HG03280 (cell line): ENCODE data around the gene RGL1.
"Not testable (repeated sequence)": the region's sequence is repeated elsewhere in the genome, so short reads cannot be mapped to it uniquely, and the experiment has no call there.

Source experiments
- ATAC-seq: cut with Tn5 transposase; IDR thresholded peaks from one replicate; pipeline ENCODE4 v1.9.1; 2021; ENCODE audit warnings: mild to moderate bottlenecking, moderate library complexity; ENCODE audit not compliant: unreplicated experiment

The RGL1 gene

DNA sequence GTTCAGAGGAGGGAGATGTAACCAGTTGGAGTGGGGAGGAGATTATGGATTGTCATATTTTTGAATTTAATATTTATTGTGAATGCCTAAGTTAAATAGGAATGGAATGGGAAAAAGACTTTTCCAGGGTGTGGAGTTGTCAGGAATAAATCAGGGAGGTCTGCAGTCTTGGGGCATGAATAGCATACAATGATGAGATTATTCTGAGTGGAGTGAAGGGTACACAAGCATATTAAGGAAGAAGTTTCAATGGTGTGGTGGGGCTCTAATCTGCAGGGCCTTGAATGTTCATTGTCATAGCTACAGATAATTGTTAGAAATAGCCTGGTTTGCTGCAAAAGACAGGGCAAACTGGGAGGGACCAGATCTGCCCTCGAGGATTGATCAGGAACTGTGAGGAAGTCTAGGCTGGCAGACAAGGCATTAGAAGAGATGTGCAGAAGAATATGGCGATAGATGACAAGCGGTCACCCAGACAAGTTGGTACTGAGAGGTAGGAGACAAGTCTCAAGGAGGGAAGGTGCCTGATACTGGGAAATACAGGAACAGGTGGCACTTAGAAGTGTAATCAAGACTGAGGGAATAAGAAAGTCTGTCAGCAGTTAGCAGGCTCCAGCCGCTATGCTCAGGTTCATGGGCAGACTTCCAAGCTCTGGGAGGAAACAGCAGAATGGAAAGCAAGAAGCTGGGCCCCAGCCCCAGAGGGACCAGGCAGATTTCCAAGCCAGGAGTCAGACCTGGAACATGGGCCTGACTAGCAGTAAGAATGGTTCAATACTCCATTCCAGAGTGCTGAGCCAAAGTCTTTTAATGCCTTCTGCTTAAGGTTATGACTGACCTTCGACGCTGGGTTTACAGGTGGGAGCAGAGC is 20.9 kb upstream of the RGL1 start:
- ATAC-seq: no peak

DNA sequence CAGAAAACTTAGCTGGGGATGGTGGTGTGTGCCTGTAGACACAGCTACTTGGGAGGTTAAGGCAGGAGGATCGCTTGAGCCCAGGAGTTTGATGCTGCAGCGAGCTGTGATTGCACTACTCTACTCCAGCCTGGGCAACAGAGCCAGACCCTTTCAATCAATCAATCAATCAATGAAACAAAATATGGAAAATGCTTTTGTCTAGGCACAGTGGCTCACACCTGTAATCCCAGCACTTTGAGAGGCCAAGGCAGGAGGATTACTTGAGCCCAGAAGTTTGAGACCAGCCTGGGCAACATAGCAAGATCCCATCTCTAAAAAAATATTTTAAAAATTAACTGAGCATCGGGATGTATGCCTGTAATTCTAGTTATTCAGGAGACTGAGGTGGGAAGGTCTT is 19.0 kb upstream of the RGL1 start:
- ATAC-seq: not testable (repeated sequence)

DNA sequence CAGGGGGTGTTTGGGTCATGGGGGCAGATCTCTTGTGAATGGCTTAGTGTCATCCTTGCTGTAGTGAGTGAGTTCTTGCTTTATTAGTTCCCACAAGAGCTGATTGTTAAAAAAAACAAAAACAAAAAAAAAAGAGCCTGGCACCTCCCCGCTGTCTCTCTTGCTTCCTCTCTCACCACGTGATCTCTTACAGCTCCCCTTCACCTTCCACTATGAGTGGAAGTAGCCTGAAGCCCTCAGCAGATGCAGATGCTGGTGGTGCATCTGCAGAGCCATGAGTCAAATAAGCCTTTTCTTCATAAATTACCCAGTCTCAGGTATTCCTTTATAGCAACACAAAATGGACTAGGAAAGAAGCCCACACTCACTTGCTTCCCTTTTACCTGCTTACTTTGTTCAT is 17.2 kb upstream of the RGL1 start:
- no peak for ATAC-seq

DNA sequence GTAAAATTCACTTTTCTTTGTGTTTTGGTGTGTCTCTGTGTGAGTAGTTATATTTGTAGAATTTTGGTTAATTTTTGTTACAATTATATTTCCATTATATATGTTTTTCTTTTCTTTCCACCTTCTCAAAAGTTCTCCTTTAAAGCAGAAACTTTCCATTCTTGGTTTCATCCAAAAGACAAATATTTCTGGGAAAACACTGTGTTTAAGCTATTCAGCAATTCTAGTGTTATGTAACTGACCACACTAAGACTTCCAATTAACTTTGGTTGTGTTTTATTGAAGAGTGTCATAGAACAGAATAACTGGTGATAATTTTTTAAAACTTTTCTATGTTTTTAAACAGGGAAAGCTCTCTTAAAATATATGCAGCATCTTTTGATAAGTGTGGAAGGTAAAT is 13.6 kb upstream of the RGL1 start:
- ATAC-seq: no peak

DNA sequence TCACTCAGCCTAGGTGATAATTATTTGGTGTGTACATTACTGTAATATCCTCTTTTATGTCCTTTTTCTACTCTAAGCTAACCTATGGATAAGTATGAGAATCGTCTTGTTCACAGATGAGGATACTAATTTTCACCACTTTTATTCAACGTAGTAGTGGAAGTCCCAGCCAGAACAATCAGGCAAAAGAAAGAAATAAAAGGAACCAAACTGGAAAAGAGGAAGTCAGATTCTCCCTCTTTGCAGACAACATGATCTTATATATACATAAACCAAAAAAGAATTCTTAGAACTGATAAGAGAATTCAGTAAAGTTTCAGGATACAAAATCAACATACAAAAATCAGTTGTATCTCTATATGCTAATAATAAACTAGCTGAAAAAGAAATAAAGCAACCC is 12.6 kb upstream of the RGL1 start:
- ATAC-seq: no peak

DNA sequence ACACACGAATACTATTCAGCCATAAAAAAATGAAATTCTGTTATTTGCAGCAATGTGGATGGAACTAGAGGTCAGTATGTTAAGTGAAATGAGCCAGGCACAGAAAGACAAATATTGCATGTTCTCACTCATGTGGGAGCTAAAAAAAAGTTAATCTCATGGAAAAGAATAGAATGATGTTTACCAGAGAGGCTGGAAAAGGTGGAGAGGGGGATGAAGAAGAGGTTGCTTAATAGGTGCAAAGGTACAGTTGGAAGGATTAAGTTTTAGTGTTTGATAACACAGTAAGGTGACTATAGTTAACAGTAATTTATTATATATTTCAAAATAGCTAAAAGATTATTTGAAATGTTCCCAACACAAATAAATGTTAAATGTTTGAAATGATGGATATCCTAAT is 10.8 kb upstream of the RGL1 start:
- ATAC-seq: no peak

DNA sequence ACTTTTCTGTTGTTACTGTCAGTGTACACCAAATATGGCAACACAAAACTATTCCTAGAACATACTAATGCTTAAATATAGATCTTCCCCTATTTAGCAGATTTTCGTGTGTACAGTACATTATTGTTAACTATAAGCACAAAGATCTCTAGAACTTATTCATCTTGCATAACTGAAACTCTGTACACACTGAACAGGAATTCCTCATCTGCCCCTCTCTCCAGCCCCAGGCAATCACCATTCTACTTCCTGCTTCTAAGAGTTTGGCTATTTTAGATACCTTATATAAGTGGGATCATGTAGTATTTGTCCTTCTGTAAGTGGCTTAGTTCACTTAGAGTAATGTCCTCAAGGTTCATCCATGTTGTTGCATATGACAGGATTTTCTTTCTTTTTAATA is 4.5 kb upstream of the RGL1 start:
- ATAC-seq: no peak

DNA sequence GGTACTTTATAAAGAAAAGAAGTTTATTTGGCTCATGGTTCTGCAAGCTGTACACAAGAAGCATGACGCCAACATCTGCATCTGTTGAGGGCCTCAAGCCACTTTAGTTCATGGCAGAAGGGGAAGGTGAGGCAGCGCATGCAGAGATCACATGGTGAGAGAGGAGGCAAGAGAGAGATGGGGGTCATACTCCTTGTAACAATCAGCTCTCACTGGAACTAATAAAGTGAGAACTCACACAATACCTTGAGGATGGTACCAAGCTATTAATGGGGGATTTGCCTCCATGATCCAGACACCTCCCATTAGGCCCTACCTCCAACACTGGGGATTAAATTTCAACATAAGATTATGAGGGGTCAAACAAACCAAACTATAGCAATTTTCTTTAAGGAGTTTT is 3.3 kb upstream of the RGL1 start:
- ATAC-seq: no peak

DNA sequence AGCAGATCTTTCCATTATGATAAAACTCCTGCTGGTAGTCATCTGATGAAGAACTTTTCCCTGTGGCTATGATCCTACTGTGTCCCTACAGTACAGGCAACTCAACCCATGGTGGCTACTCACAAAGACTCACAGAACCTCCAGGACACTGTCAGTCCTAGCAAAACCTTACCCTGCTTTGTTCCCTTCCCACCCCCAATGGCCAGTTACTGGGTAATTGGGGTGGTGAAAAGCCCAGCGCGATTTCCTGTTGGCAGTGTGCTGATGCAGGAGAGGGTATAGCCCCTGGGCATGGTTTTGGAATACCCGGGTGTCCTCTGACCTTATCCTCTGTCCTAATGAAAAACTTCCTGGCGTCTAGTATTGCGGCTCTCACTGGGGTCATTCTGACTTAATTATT is 533 bp upstream of the RGL1 start:
- no peak for ATAC-seq

DNA sequence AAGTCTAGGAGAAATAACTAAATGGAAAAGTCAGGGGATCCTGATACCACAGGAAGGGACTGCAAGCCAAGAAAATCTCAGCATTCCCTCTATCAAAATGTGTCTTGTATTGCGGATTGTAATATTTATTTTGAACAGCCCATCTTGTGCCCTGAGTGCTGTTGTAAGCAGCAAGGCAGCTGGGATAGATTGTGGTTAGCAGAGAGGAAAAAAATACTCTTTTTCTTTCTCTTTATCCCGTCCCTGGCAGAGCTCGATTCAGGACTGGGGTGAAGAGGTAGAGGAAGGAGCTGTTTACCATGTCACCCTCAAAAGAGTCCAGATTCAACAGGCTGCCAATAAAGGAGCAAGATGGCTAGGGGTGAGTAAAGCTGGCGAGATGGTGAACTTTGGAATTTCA is 1.2 kb downstream of the RGL1 start:
- ATAC-seq: no peak

DNA sequence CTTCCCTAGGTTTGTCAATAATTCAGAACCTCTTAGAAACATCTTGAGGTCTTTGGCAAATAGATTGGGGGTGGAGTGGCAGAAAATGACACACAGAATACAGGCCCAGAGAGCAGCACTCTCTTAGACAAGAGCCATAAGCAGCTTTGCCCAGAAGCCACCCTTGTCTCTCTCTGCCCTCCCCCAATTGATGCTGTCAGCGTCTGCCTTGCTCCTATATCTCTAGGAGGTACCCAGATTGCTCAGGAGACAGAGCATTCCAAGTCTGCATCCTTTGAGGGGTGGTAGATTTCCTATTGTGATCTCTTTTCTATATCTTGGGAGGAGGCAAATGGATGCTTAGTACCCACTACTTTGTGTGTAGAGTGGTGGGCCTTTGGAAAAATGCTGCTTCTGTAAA is 1.8 kb downstream of the RGL1 start:
- ATAC-seq: no peak

DNA sequence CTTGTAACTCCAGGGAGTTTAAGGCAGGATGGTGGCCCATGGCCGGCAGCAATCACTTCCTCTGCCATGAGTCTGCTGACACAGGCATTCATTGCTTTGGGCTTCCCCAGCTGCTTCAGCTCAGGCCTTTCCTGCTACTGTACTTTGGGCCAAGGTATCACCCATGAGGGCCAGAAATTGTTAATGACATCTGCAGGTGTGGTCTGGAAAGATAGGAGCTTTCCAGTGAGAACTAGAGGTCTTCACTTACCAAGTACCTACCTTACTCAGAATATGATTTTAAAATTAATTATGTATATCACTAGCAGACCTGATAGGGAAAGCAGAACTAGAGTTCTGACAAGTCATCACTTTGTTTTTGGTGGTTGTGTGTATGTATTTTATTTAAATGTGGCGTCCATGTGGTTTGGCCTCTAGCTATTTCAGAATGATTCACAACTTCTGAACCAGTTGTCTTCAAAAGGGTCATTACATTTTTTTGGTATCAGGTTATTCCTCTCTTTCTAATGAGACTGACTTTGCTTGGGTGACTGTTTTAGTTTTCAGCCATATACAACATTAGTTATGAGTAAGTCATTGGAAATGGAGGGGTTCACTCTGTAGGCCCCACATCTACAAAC is 2.7 kb downstream of the RGL1 start:
- ATAC-seq: peak; percentile 58

DNA sequence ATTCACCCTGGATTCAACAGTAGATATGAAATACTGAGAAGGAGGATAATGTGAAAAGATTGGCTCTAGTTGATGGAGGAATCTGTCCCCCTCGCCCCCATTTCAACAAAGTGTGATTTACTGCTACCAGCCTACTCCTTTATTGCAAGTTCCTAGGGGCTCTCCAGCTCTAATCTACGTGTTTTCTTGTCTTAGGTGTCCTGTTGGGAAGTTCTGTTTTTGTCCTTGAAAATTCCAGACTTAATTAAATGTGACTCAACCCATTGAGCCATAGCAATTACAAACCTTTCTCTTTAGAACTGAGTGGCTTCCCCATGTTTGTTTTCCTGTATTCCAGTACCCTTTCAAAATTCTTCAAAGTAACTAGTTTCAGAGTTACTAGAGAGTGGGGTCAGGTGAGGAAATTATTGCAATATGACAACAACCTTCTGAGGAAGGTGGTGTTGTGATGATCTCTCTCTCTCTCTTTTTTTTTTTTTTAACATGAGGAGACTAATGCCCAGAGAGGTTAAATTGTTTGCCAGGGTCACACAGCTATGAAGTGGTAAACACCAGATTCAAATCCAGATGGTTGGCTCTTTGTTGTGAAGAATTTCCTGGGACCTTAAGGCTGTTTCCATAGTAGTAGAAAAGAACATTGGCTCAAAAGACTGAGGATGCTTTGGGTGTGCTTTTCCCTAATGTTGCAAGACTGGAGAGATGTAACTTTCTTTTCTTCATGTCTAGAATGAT is 3.5 kb downstream of the RGL1 start:
- ATAC-seq: no peak

DNA sequence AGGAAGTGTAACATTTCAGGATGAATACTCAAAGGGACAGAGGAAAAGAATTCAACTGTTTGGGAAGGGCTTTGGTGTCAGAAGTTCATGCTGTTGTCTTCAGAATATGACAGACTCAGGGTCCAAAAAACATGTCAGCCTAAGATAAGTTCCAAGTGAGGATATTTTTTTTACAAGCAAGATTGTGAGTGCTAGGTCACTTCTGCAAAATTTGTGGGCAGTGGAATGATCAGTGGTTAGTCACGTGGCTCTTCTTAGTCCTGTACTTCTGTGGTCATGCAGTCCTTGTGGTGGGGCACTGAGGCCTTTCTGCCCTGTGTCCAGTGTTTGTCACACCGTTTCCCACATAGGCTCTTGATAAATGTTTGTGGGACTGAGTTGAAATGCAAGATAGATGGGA is 5.2 kb downstream of the RGL1 start:
- no peak for ATAC-seq

DNA sequence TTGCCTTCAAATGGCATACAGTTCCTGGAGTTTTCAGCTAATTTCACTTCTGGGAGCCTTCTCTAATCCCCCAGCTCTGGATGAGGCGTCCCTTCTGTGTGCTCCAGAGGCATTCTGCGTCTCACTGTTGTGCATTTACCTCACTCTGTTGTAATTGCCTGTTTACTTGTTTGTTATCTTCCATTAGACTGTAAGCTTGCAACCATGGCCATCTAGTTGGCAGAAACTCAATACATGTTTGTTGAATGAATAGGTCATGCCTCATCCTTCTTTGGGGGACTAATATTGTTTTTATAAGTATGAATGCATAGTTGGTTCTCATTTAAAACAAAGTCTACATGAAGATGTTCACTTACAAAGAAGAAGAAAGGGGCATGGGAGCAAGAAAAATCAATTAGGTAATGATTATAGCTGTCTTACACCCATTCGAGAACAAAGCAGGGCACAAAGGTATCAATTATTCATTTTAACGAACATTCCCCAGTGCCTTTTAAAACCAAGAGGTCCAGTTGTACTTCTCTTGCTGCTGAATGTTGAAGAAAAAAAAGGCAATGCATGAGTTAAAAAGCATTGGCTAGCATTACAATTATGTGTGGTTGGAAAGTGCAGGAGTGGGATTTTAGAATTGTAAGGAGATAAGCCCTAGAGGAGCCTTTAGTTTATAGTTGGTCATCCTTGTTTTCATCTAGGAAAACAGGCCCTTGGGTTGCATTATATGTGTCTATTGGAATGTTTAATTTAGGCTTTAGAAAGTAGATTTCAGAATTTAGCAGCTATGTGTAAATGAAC is 6.0 kb downstream of the RGL1 start:
- no peak for ATAC-seq

DNA sequence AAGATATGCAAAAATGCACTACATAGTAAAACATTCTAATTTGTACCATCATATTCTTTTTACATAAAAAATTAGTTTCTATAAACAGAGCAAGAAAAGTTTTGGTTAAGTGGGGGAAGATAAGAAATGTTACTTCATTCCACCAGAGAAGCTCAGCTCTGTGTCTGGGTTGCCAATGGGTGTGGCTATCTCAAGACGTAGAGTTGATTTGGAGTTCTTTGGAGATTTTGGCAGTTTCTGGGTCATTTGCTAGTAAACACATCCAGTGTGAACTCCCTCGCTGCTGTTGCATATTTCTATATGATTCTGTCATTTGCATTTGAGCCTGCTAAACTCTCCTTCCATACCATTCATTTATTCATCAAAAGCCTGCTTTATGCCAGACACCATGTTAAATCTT is 7.2 kb downstream of the RGL1 start:
- no peak for ATAC-seq

DNA sequence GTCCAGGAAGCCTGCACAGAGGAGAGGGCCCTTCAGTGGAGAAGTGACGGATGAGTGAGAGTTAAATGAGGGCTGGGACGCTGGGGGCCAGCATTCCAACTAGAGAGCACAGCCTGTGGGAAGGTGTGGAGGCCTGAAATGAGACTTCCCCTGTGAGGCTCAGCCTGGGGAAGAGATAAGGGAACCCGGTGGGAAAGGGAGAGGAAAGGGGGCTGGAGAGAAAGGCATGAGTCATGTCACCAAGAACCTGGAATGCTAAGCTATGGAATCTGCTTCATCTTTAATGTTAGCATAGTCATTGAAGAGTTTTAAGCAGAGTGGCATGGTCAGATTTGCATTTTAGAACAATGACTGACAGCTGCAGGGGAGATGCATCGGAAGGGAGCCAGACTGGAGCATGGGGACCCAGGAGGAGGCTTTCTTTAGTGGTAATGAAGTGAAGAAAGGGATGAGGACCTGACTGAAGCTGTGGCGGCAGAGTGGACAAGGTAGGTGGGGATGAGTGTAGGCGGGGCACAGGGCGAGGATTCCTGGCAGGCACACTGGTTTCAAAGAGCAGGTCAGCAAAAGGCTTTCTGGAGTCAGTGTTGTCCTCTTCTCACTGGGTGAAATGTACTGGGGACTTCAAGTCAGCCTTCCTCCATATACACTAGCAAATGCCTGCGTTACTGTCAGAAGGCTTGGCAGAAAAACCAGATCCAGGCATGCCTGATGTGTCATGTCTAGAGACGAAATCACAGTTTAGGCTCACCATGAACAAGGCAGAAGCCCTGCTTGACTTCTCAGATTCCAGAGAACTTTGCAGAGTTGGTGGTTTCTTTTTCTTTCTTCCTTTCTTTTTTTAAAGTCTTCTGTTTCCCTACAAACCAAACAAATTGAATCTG is 8.0 kb downstream of the RGL1 start:
- ATAC-seq: no peak

DNA sequence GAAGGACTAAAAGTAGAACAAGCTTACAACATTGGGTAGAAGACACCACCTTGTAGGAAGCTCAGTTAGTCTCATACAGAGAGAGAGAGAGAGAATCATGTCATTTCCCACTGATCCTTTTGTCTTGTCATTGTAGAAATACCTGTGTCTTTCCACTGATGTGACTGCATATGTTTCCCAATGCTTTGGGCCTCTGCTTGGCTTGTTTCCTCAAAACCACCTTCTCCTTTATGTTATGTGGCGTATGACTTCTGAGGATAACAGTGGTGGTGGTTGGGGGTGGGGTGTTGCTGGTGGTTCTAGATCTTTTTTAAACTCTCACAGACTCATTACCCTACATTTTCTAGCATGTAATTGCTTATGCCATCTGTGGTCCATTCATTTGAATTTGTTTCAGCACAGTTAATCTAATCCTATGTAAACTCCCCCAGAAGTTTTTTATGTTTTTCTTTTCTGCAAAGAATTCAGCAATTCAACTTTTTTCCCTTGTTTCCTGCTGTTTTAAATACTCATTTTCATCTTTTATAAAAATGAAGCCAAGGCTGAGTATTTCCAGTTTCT is 9.3 kb downstream of the RGL1 start:
- ATAC-seq: no peak

DNA sequence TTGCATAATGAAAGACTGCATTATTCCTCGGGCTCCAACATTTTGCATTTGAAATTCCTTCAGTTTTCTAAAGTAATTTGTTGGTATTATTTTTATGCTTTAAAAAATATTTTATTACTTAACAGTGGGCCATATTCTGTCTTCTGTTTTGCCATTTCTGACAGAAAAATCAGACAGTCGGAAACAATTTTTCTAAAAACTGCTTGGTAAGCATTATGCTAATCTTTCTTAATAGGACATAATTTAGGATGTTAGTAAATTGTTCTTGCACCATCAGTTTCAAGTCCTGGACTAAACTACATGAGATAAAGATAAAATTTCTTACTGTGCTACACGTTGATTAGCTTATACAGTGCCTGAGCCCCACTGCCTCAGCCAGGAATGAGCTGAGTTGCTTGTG is 11.2 kb downstream of the RGL1 start:
- no peak for ATAC-seq
